T-helper 22 cell (primary cell): Measurements from ENCODE around the gene SCMH1.

Experiments
- DNase-seq: peaks from one replicate; pipeline ENCODE4 v3.0.0-alpha.2; 2020; ENCODE audit warnings: low read depth

SCMH1 gene

GRCh38 chr1:41024953-41025352 lies 217.2 kb downstream of the SCMH1 start:
- no peak for DNase-seq

- no peak for DNase-seq
These were observed 218.7 kb downstream of the SCMH1 start for GRCh38 chr1:41023279-41023990.

GRCh38 chr1:41022424-41022823 lies 219.7 kb downstream of the SCMH1 start:
- no peak for DNase-seq

- DNase-seq, result no peak
These were observed 220.4 kb downstream of the SCMH1 start, which contains the start of gene SLFNL1 for GRCh38 chr1:41021526-41022308. Gene SLFNL1, minus strand, starts transcription at chr1:41021725. Its CDS starts 1,065 bp downstream, at chr1:41020660.

- no peak for DNase-seq
These were observed 221.5 kb downstream of the SCMH1 start for GRCh38 chr1:41020654-41021053.

GRCh38 chr1:41020109-41020576 lies 222.0 kb downstream of the SCMH1 start:
- no peak for DNase-seq

GRCh38 chr1:41019353-41019745 lies 222.8 kb downstream of the SCMH1 start:
- no peak for DNase-seq

GRCh38 chr1:41018018-41018410 lies 224.1 kb downstream of the SCMH1 start:
- DNase-seq, result no peak

GRCh38 chr1:41017141-41018017 lies 224.7 kb downstream of the SCMH1 start:
- DNase-seq, result no peak

GRCh38 chr1:41015897-41016470 lies 226.1 kb downstream of the SCMH1 start:
- no peak for DNase-seq

GRCh38 chr1:41015281-41015896 lies 226.7 kb downstream of the SCMH1 start:
- DNase-seq, result no peak

GRCh38 chr1:41014871-41015270 lies 227.2 kb downstream of the SCMH1 start:
- DNase-seq, result no peak

GRCh38 chr1:41013796-41014195 lies 228.3 kb downstream of the SCMH1 start:
- no peak for DNase-seq

GRCh38 chr1:41013024-41013423 lies 229.1 kb downstream of the SCMH1 start:
- no peak for DNase-seq

GRCh38 chr1:41010345-41010744 lies 231.8 kb downstream of the SCMH1 start:
- DNase-seq, result no peak

- DNase-seq, result no peak
These were observed 232.6 kb downstream of the SCMH1 start for GRCh38 chr1:41009466-41009865.

- no peak for DNase-seq
These were observed 234.9 kb downstream of the SCMH1 start for GRCh38 chr1:41006942-41007865.

GRCh38 chr1:41005876-41006275 lies 236.2 kb downstream of the SCMH1 start:
- no peak for DNase-seq

GRCh38 chr1:41003640-41004220 lies 238.4 kb downstream of the SCMH1 start:
- DNase-seq, result peak; percentile 64

GRCh38 chr1:41003127-41003639 lies 238.9 kb downstream of the SCMH1 start:
- no peak for DNase-seq
